ENCODE data around the gene SGSH.

Gene SGSH

GRCh38 chr17:80245566-80246265 is 25.6 kb upstream of the SGSH start:
- TF ChIP-seq GATA3 (IDR thresholded peaks at IDR 0.05; ENCODE audit: low read depth, low read length) (no peak), GATA2 (IDR thresholded peaks at IDR 0.05; ENCODE audit: low read depth, low read length) (no peak)

- TF ChIP-seq GATA2 (IDR thresholded peaks at IDR 0.05; ENCODE audit: low read depth, low read length) = no peak
- TF ChIP-seq GATA3 (IDR thresholded peaks at IDR 0.05; ENCODE audit: low read depth, low read length) = no peak
Observed at GRCh38 chr17:80244871-80245509, 24.9 kb upstream of the SGSH start.

GRCh38 chr17:80243526-80244433 is 23.6 kb upstream of the SGSH start:
- no peak for TF ChIP-seq GATA2 (IDR thresholded peaks at IDR 0.05; ENCODE audit: low read depth, low read length)
- no peak for TF ChIP-seq GATA3 (IDR thresholded peaks at IDR 0.05; ENCODE audit: low read depth, low read length)

GRCh38 chr17:80242505-80242904 is 22.4 kb upstream of the SGSH start:
- TF ChIP-seq GATA3 (IDR thresholded peaks at IDR 0.05; ENCODE audit: low read depth, low read length) = no peak
- TF ChIP-seq GATA2 (IDR thresholded peaks at IDR 0.05; ENCODE audit: low read depth, low read length) = no peak

- TF ChIP-seq GATA3 (IDR thresholded peaks at IDR 0.05; ENCODE audit: low read depth, low read length) = no peak
- TF ChIP-seq GATA2 (IDR thresholded peaks at IDR 0.05; ENCODE audit: low read depth, low read length) = no peak
Observed at GRCh38 chr17:80237386-80237785, 17.3 kb upstream of the SGSH start.

- no peak for TF ChIP-seq GATA3 (IDR thresholded peaks at IDR 0.05; ENCODE audit: low read depth, low read length)
- no peak for TF ChIP-seq GATA2 (IDR thresholded peaks at IDR 0.05; ENCODE audit: low read depth, low read length)
Observed at GRCh38 chr17:80236911-80237310, 16.8 kb upstream of the SGSH start.

GRCh38 chr17:80233202-80233601 is 13.1 kb upstream of the SGSH start:
- TF ChIP-seq GATA3 (IDR thresholded peaks at IDR 0.05; ENCODE audit: low read depth, low read length) = no peak
- TF ChIP-seq GATA2 (IDR thresholded peaks at IDR 0.05; ENCODE audit: low read depth, low read length) = no peak

GRCh38 chr17:80232438-80232837 is 12.3 kb upstream of the SGSH start:
- TF ChIP-seq GATA3 (IDR thresholded peaks at IDR 0.05; ENCODE audit: low read depth, low read length) (no peak), GATA2 (IDR thresholded peaks at IDR 0.05; ENCODE audit: low read depth, low read length) (no peak)

GRCh38 chr17:80229011-80229410 is 8.9 kb upstream of the SGSH start:
- TF ChIP-seq GATA3 (IDR thresholded peaks at IDR 0.05; ENCODE audit: low read depth, low read length) = no peak

- TF ChIP-seq GATA2 (IDR thresholded peaks at IDR 0.05; ENCODE audit: low read depth, low read length) = no peak
- no peak for TF ChIP-seq GATA3 (IDR thresholded peaks at IDR 0.05; ENCODE audit: low read depth, low read length)
Observed at GRCh38 chr17:80228477-80228876, 8.3 kb upstream of the SGSH start.

- TF ChIP-seq GATA3 (IDR thresholded peaks at IDR 0.05; ENCODE audit: low read depth, low read length) (no peak), GATA2 (IDR thresholded peaks at IDR 0.05; ENCODE audit: low read depth, low read length) (no peak)
Observed at GRCh38 chr17:80227666-80228065, 7.5 kb upstream of the SGSH start.

GRCh38 chr17:80227156-80227555 is 7.0 kb upstream of the SGSH start:
- TF ChIP-seq GATA3 (IDR thresholded peaks at IDR 0.05; ENCODE audit: low read depth, low read length) (no peak), GATA2 (IDR thresholded peaks at IDR 0.05; ENCODE audit: low read depth, low read length) (no peak)

- TF ChIP-seq GATA3 (IDR thresholded peaks at IDR 0.05; ENCODE audit: low read depth, low read length) = no peak
- no peak for TF ChIP-seq GATA2 (IDR thresholded peaks at IDR 0.05; ENCODE audit: low read depth, low read length)
Observed at GRCh38 chr17:80225230-80225629, 5.1 kb upstream of the SGSH start.

GRCh38 chr17:80224683-80225082 is 4.5 kb upstream of the SGSH start:
- TF ChIP-seq GATA3 (IDR thresholded peaks at IDR 0.05; ENCODE audit: low read depth, low read length) = no peak
- no peak for TF ChIP-seq GATA2 (IDR thresholded peaks at IDR 0.05; ENCODE audit: low read depth, low read length)

Data from SH-SY5Y (cell line).